HG03196 (cell line): ENCODE results near the gene JCHAIN.

ENCODE experiments used
- ATAC-seq: cut with Tn5 transposase; IDR thresholded peaks from one replicate; pipeline ENCODE4 v1.9.1; 2021; ENCODE audit not compliant: unreplicated experiment

The JCHAIN gene

DNA sequence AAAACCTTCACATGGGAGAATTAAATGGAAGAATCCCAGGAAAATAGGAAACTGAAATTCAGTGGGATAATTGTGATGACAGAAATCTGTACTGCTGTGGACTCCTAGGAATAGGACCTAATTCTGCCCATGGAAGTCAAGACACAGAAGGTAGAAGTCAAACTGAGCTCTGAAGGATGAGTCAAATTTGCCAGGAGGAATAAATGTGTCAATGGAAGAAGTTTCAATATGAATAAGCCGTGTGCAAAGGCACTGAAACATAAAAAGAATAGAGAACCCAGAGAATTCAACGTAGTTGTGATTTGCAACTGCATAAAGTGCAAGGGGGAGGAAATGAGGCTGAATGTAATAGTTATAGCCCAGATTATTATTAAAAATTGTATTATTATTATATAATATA lies 26.1 kb downstream of the JCHAIN start:
- ATAC-seq: no peak

GRCh38 chr4:70637239-70637913 lies 28.9 kb downstream of the JCHAIN start:
- no peak for ATAC-seq

DNA sequence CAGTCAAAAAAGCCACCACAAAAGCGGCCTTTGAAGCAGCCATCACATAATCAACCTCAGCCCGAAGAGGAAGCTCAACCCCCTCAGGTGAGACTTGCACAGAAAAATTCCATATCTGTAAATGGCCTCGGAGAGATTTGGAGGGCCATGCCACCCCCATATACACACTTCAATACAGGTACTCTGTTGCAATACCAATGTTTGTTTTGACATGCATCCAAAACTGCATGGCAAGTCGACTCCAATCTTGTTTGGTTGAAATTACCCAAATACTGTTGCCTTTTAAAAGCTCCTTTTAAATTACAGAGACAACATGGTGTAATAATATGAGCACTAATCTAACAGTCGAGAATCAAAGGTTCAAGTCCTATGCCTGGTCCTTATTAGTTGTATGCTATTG lies 31.8 kb downstream of the JCHAIN start:
- no peak for ATAC-seq

- ATAC-seq: no peak
Measured at GRCh38 chr4:70632028-70632427, 34.3 kb downstream of the JCHAIN start.

DNA sequence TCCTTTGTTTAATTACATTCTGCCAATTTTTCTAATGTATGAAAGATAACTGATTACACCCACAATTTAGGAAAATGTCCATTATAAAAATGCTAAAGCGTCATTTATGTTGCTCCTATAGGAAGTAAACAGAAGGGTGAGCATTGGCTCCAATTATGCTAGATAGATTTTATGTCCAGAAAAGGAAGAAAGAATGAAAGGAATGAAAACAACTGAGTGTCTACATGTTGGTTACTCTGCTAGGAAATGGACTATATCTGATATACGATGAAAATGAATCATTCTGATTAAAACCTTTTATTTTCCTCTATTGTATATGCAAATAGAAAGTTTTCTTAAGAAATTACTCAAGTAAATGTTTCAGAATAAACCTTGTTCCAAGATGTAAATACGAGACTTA lies 36.1 kb downstream of the JCHAIN start:
- no peak for ATAC-seq

- no peak for ATAC-seq
Measured at GRCh38 chr4:70629469-70630090, 36.7 kb downstream of the JCHAIN start.

DNA sequence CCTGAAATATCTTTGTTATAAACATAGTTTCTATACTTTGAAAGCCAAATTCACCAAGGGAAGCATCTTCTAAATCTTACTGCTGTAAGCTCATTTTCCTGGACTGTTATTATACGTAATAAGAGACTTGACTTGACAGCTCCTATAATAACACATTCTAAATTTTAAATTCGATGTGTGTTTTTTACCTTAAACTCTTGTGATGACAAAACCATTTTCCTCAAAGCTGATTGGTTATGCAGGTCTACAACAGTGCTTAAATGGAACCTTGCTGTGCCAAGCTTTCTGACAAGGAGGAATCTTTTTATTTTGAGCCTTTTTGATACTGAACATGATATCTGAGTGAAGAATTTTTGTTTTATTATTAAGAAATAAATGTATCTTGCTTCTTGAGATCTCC lies 37.9 kb downstream of the JCHAIN start, which contains the start of gene ENAM:
Gene ENAM, plus strand, starts transcription at position 301 of the 400 bp plus-strand sequence. CDS start 757 bp downstream, outside the sequence.
- no peak for ATAC-seq

GRCh38 chr4:70627620-70628019 lies 38.7 kb downstream of the JCHAIN start:
- ATAC-seq: no peak

GRCh38 chr4:70624226-70624793 lies 42.0 kb downstream of the JCHAIN start:
- no peak for ATAC-seq

DNA sequence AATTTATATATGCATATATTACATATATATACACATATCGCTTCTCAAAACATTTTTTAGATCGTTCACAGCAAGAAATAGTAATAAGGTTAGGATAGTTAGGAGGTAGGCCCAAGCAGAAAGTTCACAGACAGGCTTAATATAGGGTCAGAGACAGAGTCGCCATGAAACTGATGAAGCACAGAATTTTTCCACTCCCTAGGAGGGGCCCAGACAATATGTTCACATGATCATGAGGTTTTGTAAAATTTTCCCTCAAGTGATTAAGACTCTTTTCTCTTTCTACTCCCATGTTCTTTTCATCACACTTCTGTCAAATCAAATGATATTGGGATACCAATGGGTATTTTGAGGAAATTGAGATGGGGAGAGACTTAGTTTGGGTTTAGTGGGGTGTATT lies 43.0 kb downstream of the JCHAIN start:
- ATAC-seq: no peak

GRCh38 chr4:70619778-70620177 lies 46.5 kb downstream of the JCHAIN start:
- no peak for ATAC-seq

DNA sequence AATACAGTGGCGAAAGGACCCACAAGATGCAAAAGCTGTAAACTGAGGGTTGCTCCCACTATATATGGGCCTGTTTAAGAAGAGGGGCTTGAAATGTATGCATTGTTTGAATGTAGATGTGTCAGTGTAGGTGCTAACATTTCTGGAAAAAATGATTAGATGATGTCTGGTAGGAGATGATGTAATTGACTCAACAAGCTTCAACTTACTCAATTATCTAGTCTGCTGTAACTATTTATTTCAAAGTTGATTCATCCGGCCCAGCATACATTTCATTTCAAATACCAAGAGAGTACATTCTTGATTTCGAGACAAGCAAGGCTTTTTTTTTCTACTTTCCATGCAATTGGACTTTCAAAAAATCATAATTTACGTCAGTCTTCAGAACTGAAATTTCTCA lies 47.0 kb downstream of the JCHAIN start:
- no peak for ATAC-seq

GRCh38 chr4:70614184-70614555 lies 52.1 kb downstream of the JCHAIN start:
- ATAC-seq: peak; percentile 11

DNA sequence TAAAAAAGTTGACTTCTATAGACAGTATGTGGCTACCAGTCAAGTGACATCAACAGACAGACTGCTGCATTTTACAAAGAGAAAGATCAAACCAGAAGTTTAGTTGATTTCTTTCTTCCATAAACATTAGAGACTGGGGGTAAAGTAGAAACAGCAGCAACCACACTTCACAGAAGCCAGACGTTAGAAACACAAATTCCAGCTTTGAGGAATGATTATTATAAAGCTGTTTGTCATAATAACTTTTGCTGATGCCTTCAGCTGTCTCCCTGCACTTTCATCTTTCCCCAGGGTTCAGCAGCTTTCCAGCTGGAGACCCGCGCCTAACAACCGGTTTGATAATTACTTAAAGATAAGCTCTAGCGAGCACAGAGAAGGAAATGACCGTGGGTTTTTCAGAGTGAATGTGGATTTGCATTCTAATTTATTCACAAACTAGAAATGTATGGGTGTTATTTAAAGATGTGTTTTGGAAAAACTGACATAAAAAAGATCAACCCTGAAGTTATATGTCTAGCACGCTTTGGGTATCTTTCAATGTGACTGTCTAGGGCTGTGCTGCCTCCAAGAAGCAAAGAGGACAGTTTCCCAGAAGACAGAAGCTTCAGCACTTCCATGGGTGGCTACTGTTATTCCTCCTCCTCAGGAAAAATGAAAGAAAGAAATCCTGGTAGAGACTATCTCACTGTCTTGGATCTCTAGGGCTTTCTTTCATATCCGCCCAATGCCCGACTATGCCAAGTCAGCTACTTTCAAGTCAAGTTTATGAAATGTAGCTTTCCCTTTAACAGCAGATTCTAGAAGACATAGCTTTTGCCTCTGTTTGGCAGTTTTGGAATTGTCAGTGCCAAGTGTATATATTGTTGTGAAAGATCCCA lies 52.8 kb downstream of the JCHAIN start:
- ATAC-seq: peak; percentile 63

DNA sequence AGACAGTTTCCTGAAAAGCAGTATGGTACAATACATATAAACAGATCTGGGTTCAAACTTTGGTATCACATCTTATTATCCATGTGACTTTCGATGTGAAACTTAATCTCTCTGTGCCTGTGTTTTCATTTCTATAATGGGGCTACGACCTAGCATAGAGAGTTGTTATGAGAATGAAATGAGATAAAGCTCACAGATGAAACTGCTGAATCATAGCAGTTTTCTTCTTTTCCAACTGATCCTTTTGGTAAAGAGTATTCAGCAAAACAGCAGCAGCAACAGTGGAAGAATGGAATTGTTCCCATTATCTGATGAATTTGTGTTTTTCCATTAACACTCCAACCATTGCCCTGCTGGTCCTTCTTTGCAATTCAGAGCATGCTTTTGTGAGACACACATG lies 58.0 kb downstream of the JCHAIN start:
- no peak for ATAC-seq

GRCh38 chr4:70607334-70607853 lies 58.9 kb downstream of the JCHAIN start:
- ATAC-seq: no peak

DNA sequence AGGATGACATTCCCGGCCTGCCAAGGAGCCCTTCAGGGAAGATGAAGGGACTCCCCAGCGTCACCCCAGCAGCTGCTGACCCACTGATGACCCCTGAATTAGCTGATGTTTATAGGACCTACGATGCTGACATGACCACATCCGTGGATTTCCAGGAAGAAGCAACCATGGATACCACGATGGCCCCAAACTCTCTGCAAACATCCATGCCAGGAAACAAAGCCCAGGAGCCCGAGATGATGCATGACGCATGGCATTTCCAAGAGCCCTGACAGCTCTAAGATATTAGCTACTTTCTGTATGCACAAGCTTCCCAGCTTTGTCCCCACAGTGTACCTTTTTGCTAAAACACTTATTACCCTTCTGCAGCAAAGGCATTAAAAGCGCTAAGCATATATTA lies 59.8 kb downstream of the JCHAIN start:
- ATAC-seq: no peak
